ENCODE data around the gene ZG16B.

DNA sequence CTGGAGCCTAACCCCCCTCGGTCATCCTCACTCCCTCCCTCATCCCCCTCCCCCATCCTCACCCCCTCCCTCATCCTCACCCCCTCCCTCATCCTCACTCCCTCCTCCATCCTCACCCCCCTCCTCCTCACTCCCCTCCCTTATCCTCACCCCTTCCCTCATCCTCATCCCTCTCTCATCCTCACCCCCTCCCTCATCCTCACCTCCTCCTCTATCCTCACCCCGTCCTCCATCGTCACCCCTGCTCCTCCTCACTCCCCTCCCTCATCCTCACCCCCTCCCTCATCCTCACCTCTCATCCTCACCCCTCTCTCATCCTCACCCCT lies 43.3 kb upstream of the ZG16B start:
- TF ChIP-seq, protein P1, sequence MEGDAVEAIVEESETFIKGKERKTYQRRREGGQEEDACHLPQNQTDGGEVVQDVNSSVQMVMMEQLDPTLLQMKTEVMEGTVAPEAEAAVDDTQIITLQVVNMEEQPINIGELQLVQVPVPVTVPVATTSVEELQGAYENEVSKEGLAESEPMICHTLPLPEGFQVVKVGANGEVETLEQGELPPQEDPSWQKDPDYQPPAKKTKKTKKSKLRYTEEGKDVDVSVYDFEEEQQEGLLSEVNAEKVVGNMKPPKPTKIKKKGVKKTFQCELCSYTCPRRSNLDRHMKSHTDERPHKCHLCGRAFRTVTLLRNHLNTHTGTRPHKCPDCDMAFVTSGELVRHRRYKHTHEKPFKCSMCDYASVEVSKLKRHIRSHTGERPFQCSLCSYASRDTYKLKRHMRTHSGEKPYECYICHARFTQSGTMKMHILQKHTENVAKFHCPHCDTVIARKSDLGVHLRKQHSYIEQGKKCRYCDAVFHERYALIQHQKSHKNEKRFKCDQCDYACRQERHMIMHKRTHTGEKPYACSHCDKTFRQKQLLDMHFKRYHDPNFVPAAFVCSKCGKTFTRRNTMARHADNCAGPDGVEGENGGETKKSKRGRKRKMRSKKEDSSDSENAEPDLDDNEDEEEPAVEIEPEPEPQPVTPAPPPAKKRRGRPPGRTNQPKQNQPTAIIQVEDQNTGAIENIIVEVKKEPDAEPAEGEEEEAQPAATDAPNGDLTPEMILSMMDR (IDR thresholded peaks at IDR 0.05), result no peak
- TF ChIP-seq POLR2A (IDR thresholded peaks at IDR 0.05; ENCODE audit: low read depth), result no peak
